ENCODE data around the gene KAZN. TPM values are rescaled to one million over a fixed set of nuclear protein-coding genes. Genes with fewer than 3 reads are reported as not detected.

KAZN gene
- total RNA-seq, 6 experiments from 2014 or later = 13.1 to 22.3 (median 20.7) TPM

DNA sequence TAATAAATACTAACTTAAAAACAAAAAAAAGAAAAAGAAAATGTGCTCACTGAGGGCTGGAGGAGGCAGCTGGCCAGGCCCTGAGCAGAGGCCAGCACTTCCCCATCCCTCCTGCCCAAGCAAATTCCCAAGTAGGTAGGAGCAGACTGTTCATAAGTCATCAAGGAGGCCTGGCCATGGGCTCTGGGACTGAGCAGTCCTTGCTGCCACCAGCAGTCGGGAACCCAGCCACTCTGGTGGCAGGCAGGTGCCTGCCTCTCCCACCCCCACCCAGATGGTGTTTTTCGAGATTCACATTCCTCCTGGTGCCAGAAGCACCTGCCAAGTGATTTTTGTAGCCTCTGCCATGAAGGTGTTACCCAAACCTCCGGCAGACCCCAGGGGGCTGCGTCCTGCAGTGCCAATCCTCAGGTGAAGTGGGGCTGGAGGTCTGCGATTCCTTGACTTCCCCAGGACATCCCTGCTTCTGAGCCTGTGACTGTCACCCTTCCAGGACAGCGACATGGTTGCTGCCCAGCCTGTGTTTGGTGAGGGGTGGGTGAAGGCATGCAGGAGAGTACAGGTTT, 350.9 kb downstream of the KAZN start:
- Mint-ChIP-seq H3K4me1 (ENCODE audit: low read depth) (peaks cover 47% of the 10 kb centered on the region), H3K36me3 (ENCODE audit: low read depth) (peaks cover 21% of the 10 kb centered on the region; the same call in 1 of the 2 replicates), H3K27me3 (ENCODE audit: insufficient read depth) (peaks cover 4% of the 10 kb centered on the region), H3K27ac (no peak overlapping the region), H3K9me3 (no peaks in the 10 kb centered on the region), H3K4me3 (no peak overlapping the region)
- TF ChIP-seq CTCF (IDR thresholded peaks at IDR 0.05) = no peak
- DNase-seq = no peak

GRCh38 chr1:14949836-14950713, 351.6 kb downstream of the KAZN start:
- Mint-ChIP-seq H3K4me1 (ENCODE audit: low read depth) (peaks cover 47% of the 10 kb centered on the region), H3K27me3 (ENCODE audit: insufficient read depth) (peaks cover 4% of the 10 kb centered on the region), H3K9me3 (no peaks in the 10 kb centered on the region), H3K27ac (no peak overlapping the region), H3K36me3 (ENCODE audit: low read depth) (peaks cover 24% of the 10 kb centered on the region; the same call in 1 of the 2 replicates), H3K4me3 (no peak overlapping the region)
- no peak for TF ChIP-seq CTCF (IDR thresholded peaks at IDR 0.05)
- no peak for DNase-seq

- Mint-ChIP-seq H3K9me3 (no peaks in the 10 kb centered on the region), H3K4me3 (no peak overlapping the region), H3K4me1 (ENCODE audit: low read depth) (peaks cover 35% of the 10 kb centered on the region), H3K27ac (no peak overlapping the region), H3K36me3 (ENCODE audit: low read depth) (peaks cover 24% of the 10 kb centered on the region; the same call in 1 of the 2 replicates), H3K27me3 (ENCODE audit: insufficient read depth) (peaks cover 2% of the 10 kb centered on the region)
- no peak for DNase-seq
- TF ChIP-seq CTCF (IDR thresholded peaks at IDR 0.05) = no peak
Observed at GRCh38 chr1:14951766-14952165, 353.3 kb downstream of the KAZN start.

- no peak overlapping the region for H3K4me3 Mint-ChIP-seq
- H3K4me1 Mint-ChIP-seq (ENCODE audit: low read depth) = peaks cover 25% of the 10 kb centered on the region
- no peaks in the 10 kb centered on the region for H3K9me3 Mint-ChIP-seq
- peaks cover 24% of the 10 kb centered on the region; the same call in 1 of the 2 replicates for H3K36me3 Mint-ChIP-seq (ENCODE audit: low read depth)
- no peak overlapping the region for H3K27ac Mint-ChIP-seq
- DNase-seq = no peak
- H3K27me3 Mint-ChIP-seq (ENCODE audit: insufficient read depth) = peaks cover 2% of the 10 kb centered on the region
- TF ChIP-seq CTCF (IDR thresholded peaks at IDR 0.05) = no peak
Observed at GRCh38 chr1:14952626-14953314, 354.3 kb downstream of the KAZN start.

GRCh38 chr1:14954210-14954609, 355.7 kb downstream of the KAZN start:
- Mint-ChIP-seq H3K4me3 (no peak overlapping the region), H3K36me3 (ENCODE audit: low read depth) (peaks cover 24% of the 10 kb centered on the region; the same call in 1 of the 2 replicates), H3K27me3 (ENCODE audit: insufficient read depth) (peaks cover 2% of the 10 kb centered on the region; the same call in 1 of the 2 replicates), H3K9me3 (no peaks in the 10 kb centered on the region), H3K27ac (peak overlapping the region; percentile 74), H3K4me1 (ENCODE audit: low read depth) (peaks cover 16% of the 10 kb centered on the region)
- no peak for TF ChIP-seq CTCF (IDR thresholded peaks at IDR 0.05)
- peak; percentile 92 for DNase-seq

All from HFFc6 (cell line).